Activated naive CD4-positive, alpha-beta T cell (primary cell): Measurements from ENCODE around the gene NTRK3.

ENCODE experiments used
- DNase-seq, 4 experiments: peaks; one replicate each; lab custom pipeline; 2025; lab: John Stamatoyannopoulos, UW

Gene NTRK3

DNA sequence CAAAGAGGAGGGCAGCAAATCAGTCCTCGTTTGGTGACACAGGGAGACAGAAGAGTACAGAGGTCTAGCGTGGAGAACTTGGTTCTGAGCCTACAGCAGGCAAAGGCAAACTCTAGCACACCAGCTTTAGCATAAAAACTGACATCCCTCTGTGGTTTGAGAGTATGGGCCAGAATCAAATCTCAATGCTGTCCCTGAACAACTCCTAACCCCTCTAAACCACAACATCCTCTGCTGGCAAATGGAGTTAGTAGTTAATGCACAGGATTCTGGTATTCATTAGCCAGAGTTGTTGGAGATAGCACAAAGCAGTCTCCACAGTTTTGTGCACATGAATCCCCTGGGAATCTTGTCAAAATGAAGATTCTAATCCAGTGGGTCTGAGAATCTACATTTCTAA, 315.8 kb downstream of the NTRK3 start:
- DNase-seq = no peak

DNA sequence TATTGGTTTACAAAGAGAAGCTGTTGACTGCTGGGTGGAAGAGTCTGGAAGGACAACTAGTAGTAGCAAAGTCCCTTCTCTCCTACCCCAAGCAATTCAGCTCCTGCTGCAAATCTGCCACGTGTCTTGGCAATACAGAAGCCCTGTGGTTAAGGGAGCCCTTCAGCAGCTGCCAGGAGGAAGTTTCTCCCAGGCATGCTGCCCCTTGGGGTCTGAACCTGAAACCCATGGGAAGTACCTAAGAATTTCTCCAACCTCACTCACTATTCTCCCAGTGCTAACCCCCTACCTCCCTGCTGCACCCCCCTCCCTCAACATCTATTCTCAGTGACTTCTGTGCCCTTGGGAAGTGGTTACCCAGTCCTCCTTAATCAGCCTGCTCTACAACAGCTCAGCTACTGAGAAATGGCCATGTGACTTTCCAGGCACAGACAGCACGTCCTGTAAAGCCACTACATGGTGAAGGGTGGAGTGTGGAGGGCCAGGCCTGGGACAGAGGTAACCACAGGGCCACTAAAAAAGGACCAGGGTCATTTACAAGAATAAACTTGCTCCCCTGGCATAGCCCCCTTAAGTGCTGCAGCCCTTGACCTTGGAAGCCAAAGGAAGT, 316.6 kb downstream of the NTRK3 start:
- DNase-seq = no peak

DNA sequence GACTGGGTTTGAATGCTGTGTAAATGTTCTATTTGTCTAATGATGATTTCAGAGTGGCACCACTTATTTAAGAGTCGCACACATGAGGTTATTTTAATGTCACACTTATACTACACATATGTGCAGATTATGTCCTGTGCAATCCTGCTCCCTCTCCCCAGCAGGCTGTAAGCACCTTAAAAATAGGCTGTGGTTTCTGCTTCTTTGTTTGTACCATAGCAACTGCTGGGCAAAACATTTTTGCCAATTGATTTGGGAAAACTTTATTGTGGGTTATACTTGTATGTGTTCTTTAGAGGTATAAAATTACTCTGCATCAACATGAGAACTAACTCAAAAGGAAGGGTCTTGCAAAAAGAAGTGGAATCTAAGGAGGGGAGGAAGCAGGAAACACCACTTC, 318.5 kb downstream of the NTRK3 start:
- DNase-seq = no peak

DNA sequence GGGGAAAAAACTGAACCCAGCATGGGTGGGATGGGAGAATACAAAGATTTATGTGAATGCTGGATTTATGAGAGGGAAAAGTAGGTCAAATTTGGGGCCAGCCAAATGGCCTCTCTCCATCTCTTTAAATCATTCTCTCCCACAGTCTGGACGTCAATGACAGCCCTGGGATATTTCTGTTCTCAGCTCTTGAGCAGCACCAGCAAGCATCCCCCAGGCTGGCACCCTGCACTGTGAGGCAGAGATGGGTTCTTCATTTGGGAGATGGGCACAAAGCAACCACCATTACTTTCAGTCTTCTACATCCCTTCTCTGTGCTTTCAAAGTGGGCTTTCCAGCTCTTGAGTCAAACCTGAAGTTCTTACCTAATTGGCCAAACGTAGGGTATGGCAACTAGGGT, 321.0 kb downstream of the NTRK3 start:
- DNase-seq = no peak

DNA sequence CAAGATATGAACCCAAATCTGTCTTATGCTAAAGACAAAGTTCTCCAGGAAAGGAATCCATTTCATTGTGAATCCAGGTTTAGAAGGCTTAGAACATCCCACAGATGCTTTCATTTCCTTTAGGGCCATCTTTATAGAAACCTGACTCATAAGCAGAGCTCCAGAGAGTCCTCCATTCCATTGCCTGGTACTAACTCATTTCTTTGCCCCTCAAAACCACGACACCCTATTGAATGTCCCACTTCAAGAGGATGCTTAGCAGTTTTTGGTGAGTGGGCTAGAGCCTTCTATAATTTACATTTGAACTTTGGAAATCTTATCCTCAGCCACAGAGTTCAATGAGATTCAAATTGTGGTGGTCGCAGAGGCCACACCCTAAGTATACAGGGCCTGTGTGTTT, 325.0 kb downstream of the NTRK3 start:
- DNase-seq = no peak

DNA sequence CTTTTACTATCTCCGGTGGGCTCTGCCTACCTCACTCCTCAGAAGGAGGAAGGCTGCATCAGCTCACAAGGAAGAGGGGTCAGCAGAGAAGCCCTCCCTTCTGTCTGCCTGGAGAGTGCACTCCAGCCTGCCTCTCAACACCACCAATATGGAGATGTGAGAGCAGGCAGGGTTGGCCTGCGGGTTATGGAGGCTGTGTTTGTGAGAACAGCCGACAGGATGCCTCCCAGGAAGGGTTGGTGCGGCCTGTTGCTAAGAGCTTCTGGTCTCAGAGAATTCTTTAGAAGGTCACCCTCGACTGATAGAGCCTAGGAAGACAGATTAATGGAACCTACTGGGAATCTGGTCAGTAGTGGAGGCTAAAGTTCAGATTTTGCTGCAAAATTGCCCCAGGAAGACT, 326.1 kb downstream of the NTRK3 start:
- no peak for DNase-seq

DNA sequence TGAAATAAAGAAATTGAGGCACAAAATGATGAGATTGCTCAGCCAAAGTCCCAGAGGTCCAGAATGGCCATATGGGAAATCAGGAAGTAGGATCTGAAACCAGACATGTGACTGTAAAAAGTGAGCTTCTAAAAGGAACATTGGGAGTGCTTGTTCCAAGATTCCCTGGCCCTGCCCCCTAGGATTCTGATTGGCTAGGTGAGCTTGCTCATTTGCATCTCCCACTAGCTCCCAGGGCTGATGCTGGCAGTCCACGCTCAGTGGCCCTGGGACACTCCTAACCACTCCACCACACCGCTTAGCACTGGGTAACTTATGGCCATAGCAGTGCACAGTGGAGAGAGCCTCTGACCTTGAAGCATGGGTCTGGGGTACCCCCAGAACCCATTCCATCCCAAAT, 326.7 kb downstream of the NTRK3 start:
- DNase-seq = no peak

DNA sequence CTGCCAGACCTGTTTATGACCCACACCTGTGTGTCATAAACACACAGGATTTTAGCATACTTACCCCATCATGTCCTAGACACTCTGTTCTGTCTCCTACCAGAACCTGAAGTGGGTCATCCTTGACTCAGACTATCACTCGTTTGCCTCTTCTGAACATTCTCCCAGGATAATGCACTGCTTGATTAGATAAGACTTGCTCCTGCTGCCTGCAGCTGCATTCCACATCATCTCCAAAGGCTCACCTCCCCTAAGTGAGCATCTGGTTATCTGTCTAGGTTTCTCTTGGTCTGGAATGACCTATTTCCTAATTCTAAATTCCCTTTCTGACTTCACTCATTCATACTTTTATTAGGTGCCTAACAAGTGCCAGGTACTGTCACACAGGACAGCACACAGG, 332.1 kb downstream of the NTRK3 start:
- DNase-seq = no peak

DNA sequence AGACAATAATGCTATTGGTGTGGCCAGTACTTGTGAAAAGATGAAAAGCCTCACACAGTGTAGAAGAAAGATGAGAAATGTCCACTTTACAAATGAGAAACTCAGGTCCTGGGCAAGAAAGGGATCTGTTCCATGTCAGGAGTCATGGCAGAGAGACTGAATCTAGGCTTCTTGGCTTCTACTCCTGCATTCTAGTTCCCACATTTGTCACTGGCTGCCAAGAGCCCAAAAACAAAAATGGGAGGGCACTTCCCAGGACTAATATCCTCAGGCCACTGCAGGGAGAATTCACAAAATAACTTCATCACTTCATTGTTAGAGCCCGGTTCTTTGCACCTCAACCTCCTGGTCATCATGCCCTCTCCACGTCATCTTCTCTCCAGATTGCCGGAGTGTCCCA, 337.5 kb downstream of the NTRK3 start:
- DNase-seq = no peak

DNA sequence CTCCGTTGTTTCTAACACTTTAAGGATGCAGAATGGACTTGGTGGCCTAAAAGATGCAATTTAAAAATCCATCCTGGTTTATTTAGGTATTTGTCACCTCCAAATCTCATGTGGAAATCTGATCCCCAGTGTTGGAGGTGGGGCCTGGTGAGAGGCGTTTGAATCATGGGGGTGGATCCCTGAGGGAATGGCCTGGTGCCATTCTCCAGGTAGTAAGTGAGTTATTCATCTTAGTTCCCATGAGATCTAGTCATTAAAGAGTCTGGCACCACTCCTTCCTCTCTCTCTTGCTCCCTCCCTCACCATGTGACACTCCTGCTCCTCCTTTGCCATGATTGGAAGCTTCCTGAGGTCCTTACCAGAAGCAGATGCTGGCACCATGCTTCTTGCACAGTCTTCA, 339.1 kb downstream of the NTRK3 start:
- DNase-seq = no peak

DNA sequence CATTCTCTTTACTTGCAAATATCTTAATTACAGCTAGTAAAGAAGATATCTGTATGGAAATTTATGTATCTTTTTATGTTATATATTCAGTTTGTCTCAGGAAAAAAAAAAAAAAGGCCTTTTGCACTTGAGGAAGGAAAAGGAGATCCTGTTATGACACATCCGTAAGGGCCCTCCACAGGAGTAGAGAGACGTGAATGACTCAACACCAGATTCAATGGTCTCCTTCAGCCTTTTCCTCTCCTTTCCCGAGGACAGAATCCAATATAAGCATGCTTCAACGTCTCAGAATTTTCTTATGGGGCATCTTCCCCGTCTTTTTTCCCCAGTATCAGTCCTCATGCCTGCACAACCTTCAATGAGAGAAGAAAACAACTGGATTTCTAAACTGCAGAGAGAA, 340.3 kb downstream of the NTRK3 start:
- DNase-seq = no peak

DNA sequence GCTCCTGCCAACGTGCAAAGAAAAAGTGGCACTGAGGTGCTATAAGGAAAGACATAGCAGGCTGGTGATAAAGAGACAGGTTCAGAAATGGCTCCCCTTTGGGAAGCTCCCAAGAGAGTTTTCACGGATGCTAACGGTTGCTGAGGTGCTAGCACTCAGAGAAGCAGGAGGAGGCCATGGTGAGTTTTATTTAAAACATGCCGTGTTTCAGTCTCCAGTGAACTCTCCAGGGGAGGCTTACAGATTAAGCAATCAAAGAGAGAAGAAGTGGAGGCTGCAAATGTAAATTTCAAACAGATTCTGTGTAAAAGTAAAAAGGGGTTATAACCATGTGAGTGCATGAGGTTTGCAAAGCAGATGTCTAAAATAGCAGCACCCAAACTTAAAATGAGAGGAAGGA, 346.2 kb downstream of the NTRK3 start:
- DNase-seq = no peak

DNA sequence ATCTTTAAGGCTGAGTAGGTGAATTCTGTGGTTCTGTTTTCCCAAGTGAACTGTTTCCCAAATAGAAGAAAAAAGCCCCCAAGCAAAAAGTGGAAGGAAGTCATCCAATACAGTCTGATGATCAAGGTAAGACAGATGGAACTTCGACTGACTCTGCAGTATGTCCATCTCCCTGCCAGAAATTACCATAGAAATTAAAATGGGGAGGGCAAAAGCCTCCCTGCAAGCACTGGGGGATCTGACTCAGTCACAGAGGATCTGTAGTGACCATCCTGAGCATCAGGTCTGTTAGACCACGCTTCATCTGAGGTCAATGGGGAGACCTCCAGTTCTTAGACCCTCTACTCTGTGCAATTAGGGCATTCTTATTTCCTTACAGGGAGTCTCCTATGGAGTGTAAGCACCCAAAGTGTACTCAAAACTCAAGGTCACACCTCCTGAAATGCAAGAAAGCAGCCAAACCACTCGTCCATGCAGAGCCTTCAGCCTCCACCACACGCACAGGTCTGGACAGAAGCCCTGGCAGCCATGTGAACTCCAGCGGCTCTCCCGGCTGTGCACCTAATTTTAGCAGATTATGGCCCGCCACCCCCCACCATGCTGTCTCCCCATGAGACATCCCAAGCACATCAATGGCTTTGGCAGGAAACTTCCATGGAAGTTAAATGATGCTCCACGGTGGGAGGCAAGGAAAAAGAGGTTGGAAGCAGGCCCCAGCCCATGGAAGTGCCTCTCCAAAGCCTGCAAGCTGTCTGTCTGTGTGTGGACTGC, 348.7 kb downstream of the NTRK3 start:
- no peak for DNase-seq

DNA sequence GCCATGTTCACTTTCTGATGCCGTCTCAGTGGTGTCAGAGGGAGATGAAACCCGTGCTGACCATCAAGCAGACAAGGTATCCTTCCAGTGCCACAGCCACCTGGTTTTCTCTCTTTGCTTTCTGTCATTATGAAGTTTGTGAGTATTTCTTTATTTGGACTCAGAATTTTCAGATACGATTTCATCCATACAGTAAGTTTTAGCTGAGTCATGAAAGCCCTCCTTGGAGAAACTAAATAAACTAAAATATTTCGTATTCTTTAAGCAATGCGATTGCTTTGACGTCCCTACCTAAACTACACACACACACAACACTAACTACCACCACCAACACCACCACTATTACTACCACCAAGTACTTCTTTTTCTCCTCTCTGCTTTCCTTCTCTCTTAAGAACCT, 350.1 kb downstream of the NTRK3 start:
- DNase-seq = no peak

DNA sequence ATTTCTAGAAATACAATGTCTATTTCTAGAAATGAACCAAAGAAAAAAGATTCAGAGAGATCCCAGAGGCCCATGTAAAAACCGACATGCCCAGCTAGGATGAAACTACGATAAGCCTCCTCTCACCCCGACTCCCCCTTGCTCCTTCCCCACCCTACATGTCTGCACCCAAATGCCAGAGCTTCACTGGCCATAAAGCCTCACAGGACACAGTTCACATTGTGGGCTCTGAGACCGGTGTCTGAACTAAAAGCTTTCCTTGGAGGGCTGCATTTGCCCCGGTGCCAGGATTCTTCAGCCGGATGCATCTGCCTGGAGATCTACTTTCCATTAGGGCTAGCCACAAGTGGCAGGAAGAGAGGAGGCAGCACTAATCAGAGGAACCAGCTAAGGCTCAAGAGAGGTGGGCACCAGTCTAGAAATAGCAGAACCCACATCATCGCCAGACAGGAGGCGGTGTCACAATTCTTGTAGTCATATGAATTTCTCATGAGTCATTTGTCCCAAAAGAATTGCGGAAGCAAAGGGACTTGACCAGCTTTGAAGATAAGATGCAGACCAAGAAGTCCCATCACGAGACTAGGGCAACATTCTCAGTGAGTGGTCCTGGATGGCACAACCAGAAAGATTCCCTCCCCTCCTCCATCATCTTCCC, 353.6 kb downstream of the NTRK3 start:
- no peak for DNase-seq

DNA sequence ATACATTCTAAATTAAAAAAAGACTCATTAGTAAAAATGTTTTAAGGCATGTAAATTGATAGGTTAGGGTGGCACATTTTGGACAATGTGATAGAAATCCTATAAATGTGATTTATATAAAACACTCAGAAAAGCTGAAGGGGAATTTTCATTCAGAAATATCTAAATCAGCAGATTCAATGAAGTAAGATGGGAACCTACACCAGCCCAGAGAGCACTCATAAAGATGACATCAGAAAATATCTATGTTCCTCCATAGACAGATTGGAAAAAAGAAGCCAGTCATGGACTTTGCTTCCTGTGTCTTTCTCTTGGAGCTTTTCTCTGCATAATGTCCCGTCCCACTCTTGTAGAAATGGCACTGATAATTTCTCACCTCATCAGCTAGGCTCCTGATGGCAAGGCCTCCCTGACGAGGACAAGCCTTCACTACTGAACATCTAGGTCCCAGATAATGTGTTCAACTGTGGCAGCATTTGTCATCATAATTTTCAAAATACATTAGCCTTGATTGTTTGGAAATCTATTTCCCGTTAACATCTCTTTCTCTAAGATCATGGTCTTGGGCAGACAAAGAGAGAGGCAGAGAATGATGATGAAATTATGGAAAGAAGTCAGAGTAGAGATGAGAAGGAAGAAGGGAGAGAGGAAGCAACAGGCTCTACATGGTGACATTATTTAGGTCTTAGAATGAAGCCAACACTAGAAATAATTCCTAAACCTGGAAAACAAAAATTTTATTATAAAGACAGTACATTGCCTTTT, 354.4 kb downstream of the NTRK3 start:
- no peak for DNase-seq

DNA sequence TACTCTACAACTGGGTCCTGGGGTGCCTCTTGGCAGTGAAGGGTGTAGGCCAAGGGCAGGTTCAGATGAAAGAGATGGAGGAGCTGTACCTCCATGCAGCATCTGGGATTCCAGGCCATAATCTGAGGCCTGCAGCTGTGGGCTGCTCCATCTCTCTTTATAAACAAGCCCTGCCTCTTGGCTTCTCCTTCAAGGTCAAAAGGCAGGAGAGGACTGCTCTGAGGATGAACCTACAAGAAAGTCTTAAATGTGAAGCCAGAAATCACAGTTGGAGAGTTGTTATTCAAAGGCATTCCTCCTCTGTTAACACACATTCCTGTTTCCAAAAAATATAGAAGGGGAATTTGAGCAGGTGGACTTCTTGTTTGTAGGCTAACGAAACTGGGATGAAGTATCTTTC, 355.5 kb downstream of the NTRK3 start:
- no peak for DNase-seq

DNA sequence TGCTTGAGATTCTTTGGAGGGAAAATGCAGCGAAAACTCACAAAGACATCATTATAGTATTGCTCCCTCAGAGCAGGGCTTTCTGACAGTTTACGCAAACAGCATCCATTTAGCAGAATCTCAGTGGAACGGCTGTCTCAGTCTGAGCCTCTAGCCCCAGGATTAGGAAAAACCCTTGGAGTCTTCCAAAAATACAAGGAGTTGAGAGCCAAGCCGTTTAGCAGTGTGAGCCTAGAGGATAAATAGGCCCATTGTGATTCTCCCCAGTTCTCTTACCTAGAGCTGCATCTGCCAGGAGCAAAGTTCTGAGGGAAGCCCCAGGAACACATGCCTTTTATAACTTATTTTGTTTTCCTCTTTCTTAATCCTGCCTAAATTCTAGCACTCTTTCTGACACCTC, 359.6 kb downstream of the NTRK3 start:
- DNase-seq = no peak

DNA sequence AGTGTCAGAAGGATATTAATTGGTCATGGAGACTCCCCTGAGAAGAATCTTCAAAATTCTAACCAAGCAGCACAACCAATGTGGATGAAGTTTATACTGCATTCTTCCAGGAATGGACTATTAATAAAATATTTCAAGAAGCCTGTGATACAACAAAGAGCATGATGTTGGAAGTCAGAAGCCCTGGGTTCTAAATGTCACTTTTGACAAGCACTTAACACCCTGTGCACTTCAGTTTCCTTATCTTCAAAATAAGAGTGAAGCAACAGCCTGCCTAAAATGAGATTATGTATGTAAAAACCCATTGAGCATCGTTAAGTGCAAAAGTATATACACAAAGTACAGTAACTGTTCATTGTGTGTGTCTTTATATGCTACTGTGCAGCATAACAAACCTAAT, 369.4 kb downstream of the NTRK3 start:
- DNase-seq = no peak

DNA sequence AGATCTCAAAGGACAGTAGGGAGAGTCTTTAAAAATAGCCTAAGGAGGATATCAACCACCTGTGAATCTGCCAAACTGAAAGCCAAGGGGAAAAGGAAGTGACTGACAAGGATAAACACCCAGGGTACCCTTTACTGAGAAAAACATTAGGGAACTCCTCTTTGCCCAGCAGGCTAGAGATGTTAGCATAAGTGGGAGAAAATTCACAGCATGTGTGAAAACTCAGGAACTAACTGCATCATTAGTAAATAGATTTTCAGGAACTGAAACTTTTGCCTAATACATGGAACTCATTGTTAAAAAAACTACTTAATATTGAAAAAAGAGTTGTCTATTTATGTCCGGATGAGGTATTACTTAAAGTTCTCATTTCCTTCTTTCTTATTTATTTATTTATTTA, 375.5 kb downstream of the NTRK3 start:
- no peak for DNase-seq

DNA sequence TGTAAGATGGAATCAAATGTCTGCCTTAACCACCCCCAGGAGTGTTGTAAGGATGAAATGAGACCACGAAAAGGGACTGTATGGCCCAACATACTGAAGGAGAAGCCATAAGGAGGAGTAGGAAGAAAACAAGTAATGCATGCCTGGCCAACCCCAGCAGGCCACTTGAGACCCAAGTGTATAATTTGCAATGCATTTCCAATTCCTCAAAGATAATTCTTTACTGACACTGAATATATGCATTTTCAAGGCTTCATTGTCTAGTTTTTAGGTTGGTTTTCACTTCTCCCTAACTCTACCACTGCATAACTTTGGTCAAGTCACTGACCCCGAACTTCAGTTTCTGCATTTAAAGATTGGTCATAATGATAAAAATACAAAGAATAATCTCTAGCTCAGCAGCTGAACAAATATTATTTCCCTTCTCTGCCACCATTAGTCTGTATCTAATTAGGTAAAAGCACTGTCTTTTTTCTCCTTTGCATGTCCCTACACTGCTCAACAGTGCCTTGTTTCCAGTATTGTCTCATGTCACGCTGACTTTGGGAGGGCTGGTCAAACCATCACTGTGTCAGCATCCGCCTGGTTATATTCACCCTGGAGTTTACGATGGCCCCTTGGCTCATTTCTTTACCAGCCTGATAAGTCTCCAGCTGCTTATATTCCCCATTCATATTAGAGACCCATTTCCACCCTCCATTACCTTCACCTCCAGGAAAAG, 378.6 kb downstream of the NTRK3 start:
- DNase-seq = no peak
